ENCODE data around the gene ABT1.

Gene ABT1

GRCh38 chr6:26607434-26608230 is 10.9 kb downstream of the ABT1 start:
- DNase-seq = peak; percentile 66

GRCh38 chr6:26609463-26609862 is 12.7 kb downstream of the ABT1 start:
- DNase-seq = no peak

GRCh38 chr6:26611599-26611998 is 14.8 kb downstream of the ABT1 start:
- DNase-seq = no peak

GRCh38 chr6:26613201-26613600 is 16.4 kb downstream of the ABT1 start:
- no peak for DNase-seq

GRCh38 chr6:26613689-26614683 is 17.2 kb downstream of the ABT1 start:
- peak; percentile 64 for DNase-seq

- DNase-seq = no peak
Measured at GRCh38 chr6:26623339-26623859, 26.6 kb downstream of the ABT1 start.

- DNase-seq = no peak
Measured at GRCh38 chr6:26624557-26624956, 27.8 kb downstream of the ABT1 start.

- DNase-seq = no peak
Measured at GRCh38 chr6:26627843-26628242, 31.1 kb downstream of the ABT1 start.

- DNase-seq = no peak
Measured at GRCh38 chr6:26629359-26629758, 32.6 kb downstream of the ABT1 start.

GRCh38 chr6:26640806-26641205 is 44.1 kb downstream of the ABT1 start:
- DNase-seq = no peak

- DNase-seq = no peak
Measured at GRCh38 chr6:26646074-26646473, 49.3 kb downstream of the ABT1 start.

Data from CD4-positive, alpha-beta T cell treated with Interleukin-17A for 4 hours (primary cell).